ENCODE results near the gene ATF3. TPM values are rescaled to one million over a fixed set of nuclear protein-coding genes. Genes with fewer than 3 reads are reported as not detected.

Gene ATF3
- 1.0 and 1.6 TPM in 2 replicates for polyA plus RNA-seq

DNA sequence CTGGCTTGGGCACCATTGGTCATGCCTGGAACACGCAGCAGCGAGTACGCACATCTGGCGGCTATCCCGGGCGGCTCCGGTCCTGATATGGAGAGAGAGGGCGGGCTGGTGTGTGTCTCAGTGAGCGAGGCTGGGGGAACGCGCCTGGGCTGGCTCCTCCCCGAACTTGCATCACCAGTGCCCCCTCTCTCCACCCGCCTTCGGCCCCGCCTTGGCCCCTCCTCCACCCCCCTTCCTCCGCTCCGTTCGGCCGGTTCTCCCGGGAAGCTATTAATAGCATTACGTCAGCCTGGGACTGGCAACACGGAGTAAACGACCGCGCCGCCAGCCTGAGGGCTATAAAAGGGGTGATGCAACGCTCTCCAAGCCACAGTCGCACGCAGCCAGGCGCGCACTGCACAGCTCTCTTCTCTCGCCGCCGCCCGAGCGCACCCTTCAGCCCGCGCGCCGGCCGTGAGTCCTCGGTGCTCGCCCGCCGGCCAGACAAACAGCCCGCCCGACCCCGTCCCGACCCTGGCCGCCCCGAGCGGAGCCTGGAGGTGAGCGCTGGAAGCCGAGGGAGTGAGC, at the start of gene ATF3:
Gene ATF3, plus strand, starts transcription at position 370 of the 567 bp plus-strand sequence. CDS start 6,261 bp downstream, outside the sequence.

Other genes starting within 250 kb of the ATF3 start
- gene PACC1, start 193.9 kb upstream of the ATF3 start, polyA plus RNA-seq, result 20.5 and 22.4 TPM in 2 replicates
- 50.8 and 89.1 TPM in 2 replicates for gene NENF, start 175.8 kb upstream of the ATF3 start, polyA plus RNA-seq
- gene BATF3, start 91.1 kb downstream of the ATF3 start, polyA plus RNA-seq, result 17.6 and 18.0 TPM in 2 replicates
- 35.3 and 47.9 TPM in 2 replicates for gene NSL1, start 183.0 kb downstream of the ATF3 start, polyA plus RNA-seq
- gene TATDN3, start 183.1 kb downstream of the ATF3 start, polyA plus RNA-seq, result 21.8 and 25.3 TPM in 2 replicates
- gene SPATA45, start 238.9 kb downstream of the ATF3 start, polyA plus RNA-seq, result 1.7 TPM in 1 of 2 replicates, not detected in the other
- 18.3 and 32.9 TPM in 2 replicates for gene FLVCR1, start 249.5 kb downstream of the ATF3 start, polyA plus RNA-seq